Uterus (tissue), 4 donors: ENCODE measurements around the gene NID2. TPM values are rescaled to one million over a fixed set of nuclear protein-coding genes. Genes with fewer than 3 reads are reported as not detected.

Experiments used
- DNase-seq, 2 donors: peaks; one replicate each; pipeline ENCODE4 v3.0.0-alpha.2; 2019 to 2020
- H3K27ac ChIP-seq, 2 donors: fragments of 200-600 bp; sonication (generic); 1 replicate in 1 of 2; 2 replicates in 1 of 2; pipeline ENCODE4 v1.5.1; 2016 to 2018
- H3K27me3 ChIP-seq, 2 donors: fragments of 200-600 bp; sonication (generic); one replicate each; pipeline ENCODE4 v1.5.1; 2018 to 2019; ENCODE audit warnings: control low read depth in 1 of 2
- H3K36me3 ChIP-seq, 2 donors: fragments of 200-600 bp; sonication (generic); one replicate each; pipeline ENCODE4 v1.5.1; 2019; ENCODE audit warnings: control low read depth in 1 of 2
- H3K4me1 ChIP-seq, 2 donors: fragments of 200-600 bp; sonication (generic); one replicate each; pipeline ENCODE4 v1.5.1; 2018 to 2019; ENCODE audit warnings: control low read depth in 1 of 2
- H3K4me3 ChIP-seq, 2 donors: fragments of 200-600 bp; sonication (generic); 1 replicate in 1 of 2; 2 replicates in 1 of 2; pipeline ENCODE4 v1.5.1; 2018 to 2019; ENCODE audit warnings: mild to moderate bottlenecking in 1 of 2
- H3K9me3 ChIP-seq, 2 donors: fragments of 200-600 bp; sonication (generic); one replicate each; pipeline ENCODE4 v1.5.1; 2019; ENCODE audit warnings: control low read depth in 1 of 2
- POLR2A ChIP-seq, 2 donors: fragments of 450-650 bp; IDR thresholded peaks; one replicate each; pipeline ENCODE4 v1.6.1; 2016; ENCODE audit warnings: antibody characterized with exemption in 2 of 2, mild to moderate bottlenecking in 1 of 2, moderate library complexity in 1 of 2
- intact Hi-C: fragments of 100-400 bp; cut with DNase I; formaldehyde crosslinking; loops from one replicate; pipeline ENCODE4 v1.15.1; 2023; ENCODE audit warnings: low total_unique reads
- total RNA-seq, 4 donors: library from RNA; depleted of rRNA in 3 of 4; stranded (reverse); fragments of >200 nt in 3 of 4; gene quantifications; one replicate each; pipeline versions ENCODE4 v1.1.0 to v1.2.4, GENCODE V29; 2014 to 2023
- TF ChIP-seq, protein P1 (sequence below), 4 experiments: fragments of 200-600 bp in 2 of 4; fragments of 450-650 bp in 2 of 4; sonication (generic) in 2 of 4; IDR thresholded peaks; one replicate each; pipeline ENCODE4 v1.5.1; 2016 to 2019; ENCODE audit warnings: antibody characterized with exemption in 4 of 4, mild to moderate bottlenecking in 2 of 4, moderate library complexity in 1 of 4
- donor health status: DM: yes; HTN: yes; CAD: no.

The NID2 gene
- total RNA-seq, 4 donors from 2014 or later: 8.2 to 92.6 (median 32.4) TPM

DNA sequence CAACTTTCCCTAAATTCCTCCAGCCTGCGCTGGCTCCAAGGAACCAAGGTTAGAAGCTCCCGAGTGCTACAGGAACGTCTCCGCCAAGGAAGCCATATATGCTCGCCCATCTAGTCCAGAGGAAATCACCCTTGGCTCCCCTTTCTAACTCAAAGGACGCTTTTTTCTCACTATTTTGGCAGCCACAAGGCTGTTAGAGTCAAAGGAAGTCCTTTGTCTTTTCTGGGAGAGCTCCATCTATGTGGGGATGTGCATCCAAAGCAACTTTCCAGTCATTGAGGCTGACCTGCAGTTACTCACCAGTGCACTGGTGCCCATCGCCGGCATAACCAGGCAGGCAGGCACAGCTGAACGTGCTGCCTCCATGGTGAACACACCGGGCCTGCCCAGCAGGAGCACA is 42.0 kb downstream of the NID2 start:
- TF ChIP-seq, protein P1, sequence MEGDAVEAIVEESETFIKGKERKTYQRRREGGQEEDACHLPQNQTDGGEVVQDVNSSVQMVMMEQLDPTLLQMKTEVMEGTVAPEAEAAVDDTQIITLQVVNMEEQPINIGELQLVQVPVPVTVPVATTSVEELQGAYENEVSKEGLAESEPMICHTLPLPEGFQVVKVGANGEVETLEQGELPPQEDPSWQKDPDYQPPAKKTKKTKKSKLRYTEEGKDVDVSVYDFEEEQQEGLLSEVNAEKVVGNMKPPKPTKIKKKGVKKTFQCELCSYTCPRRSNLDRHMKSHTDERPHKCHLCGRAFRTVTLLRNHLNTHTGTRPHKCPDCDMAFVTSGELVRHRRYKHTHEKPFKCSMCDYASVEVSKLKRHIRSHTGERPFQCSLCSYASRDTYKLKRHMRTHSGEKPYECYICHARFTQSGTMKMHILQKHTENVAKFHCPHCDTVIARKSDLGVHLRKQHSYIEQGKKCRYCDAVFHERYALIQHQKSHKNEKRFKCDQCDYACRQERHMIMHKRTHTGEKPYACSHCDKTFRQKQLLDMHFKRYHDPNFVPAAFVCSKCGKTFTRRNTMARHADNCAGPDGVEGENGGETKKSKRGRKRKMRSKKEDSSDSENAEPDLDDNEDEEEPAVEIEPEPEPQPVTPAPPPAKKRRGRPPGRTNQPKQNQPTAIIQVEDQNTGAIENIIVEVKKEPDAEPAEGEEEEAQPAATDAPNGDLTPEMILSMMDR (IDR thresholded peaks at IDR 0.05): no peak
- no peak for TF ChIP-seq POLR2A (IDR thresholded peaks at IDR 0.05)
- Histone ChIP-seq H3K4me1 (no peaks in the 10 kb centered on the region), H3K27me3 (no peaks in the 10 kb centered on the region), H3K36me3 (no peaks in the 10 kb centered on the region), H3K27ac (no peak overlapping the region), H3K9me3 (no peaks in the 10 kb centered on the region), H3K4me3 (no peak overlapping the region)
- intact Hi-C loops: no loop called here
- DNase-seq: no peak

DNA sequence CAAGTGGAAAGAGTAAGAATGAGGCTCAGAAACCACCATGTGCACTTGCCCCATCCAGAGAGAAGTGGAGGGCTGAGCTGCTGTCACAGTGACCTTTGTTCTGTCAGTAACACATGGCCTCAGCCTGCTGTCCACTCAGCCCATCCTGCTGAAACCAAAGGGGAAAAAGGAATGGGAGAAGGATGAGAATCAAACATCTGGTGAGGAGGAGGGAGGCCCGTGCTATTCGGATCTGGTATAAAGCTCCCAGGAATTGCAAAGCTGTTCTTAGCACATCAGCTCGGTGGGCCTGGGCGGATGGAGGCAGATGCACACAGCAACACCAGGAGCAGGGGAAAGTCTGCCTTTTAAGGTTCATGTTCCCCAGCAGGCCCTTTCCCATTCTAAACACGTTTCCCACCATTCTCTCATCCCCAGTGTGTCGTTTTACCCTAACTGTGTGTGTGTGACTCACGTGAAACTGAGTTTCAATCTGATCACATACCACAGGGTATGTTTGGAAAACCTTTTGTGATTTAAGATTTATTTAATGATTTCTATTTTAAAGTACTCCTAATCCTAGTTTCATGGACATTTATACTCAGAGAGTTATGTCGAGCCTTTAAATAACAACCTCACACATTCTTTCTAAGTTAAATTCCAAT is 42.7 kb downstream of the NID2 start:
- intact Hi-C loops: no loop called here
- Histone ChIP-seq H3K27me3 (no peaks in the 10 kb centered on the region), H3K36me3 (no peaks in the 10 kb centered on the region), H3K4me3 (no peak overlapping the region), H3K9me3 (no peaks in the 10 kb centered on the region), H3K4me1 (no peaks in the 10 kb centered on the region), H3K27ac (peak overlapping the region in 1 of 2 donors; percentile 38)
- no peak for DNase-seq
- TF ChIP-seq, protein P1 (IDR thresholded peaks at IDR 0.05): no peak
- TF ChIP-seq POLR2A (IDR thresholded peaks at IDR 0.05): no peak

DNA sequence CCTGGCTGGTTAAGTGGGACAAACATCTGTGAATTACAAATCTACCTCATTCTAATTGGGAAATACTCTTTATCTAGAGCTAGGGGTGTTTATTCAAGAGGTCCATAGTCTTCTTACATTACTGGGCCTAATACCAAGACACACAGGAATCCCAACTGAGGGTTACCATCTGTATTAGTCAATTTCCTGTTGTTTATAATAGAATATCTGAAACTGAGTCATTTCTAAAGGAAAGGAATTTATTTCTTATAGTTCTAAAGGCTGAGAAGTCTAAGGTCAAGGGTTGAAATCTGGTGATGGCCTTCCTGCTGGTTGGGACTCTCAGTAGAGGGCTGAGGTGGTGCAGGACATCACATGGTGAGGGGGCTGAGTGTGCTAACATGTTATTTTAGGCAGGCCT is 43.5 kb downstream of the NID2 start:
- Histone ChIP-seq H3K4me1 (no peaks in the 10 kb centered on the region), H3K27me3 (no peaks in the 10 kb centered on the region), H3K4me3 (no peak overlapping the region), H3K27ac (peak overlapping the region in 1 of 2 donors; percentile 38), H3K9me3 (no peaks in the 10 kb centered on the region), H3K36me3 (no peaks in the 10 kb centered on the region)
- TF ChIP-seq, protein P1 (IDR thresholded peaks at IDR 0.05): no peak
- TF ChIP-seq POLR2A (IDR thresholded peaks at IDR 0.05): no peak
- DNase-seq: no peak
- intact Hi-C loops: no loop called here

DNA sequence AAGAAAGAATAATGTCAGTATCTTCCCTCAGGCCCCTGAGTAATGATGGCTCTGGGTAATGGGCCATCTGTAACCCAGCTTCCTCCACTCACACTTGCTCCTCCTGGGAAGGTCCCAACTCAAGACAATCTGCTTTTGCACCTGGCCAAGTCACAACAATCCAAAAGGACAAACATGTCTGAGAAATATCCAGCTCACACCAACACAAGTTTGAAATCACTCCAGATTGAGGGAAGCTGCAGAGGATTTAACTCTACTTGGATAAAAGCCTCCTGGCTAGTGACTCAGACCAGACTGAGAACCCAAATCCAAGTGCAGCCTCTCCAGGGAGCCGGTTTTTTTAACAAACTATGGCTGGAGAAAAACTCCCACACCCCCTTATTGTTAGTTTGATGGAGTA is 45.3 kb downstream of the NID2 start:
- Histone ChIP-seq H3K4me1 (no peaks in the 10 kb centered on the region), H3K27ac (no peak overlapping the region), H3K9me3 (no peaks in the 10 kb centered on the region), H3K4me3 (no peak overlapping the region), H3K36me3 (no peaks in the 10 kb centered on the region), H3K27me3 (no peaks in the 10 kb centered on the region)
- peak; percentile 35 to 49 for DNase-seq
- intact Hi-C loops: no loop called here
- TF ChIP-seq, protein P1 (IDR thresholded peaks at IDR 0.05): no peak
- TF ChIP-seq POLR2A (IDR thresholded peaks at IDR 0.05): no peak

DNA sequence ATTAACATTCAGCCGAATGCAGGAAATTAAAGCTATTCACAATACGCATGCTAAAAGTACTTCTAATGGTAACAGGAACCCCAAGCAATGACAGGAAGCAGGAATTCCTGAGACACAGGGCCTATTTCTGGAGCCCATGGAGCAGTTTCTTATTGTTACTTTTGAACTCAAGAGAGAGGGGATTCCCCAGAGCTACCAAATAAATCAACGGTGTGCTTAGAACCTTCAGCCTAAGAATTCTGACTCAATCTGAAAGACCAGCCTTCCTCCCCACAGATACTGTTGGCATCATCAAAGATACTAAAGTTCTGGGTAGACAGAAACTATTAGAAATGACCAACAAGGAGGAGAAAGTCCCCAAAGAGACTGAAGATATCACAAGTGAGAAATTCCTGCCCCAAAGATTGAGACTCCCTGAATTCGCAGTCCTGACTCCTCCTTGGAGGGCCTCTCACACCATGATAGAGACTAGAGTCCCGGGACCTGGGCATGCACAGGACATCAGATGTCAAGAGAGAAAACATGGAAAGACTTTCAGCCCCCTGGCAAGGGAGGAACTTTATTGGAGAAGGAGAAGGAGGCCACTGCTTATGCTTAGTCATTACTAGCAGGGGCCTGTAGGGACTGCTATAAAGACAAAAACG is 46.8 kb downstream of the NID2 start:
- no peaks in the 10 kb centered on the region for H3K4me1 ChIP-seq

More for the DNA sequence above, 46.8 kb downstream of the NID2 start:
- intact Hi-C loops: no loop called here
- Histone ChIP-seq H3K27me3 (no peaks in the 10 kb centered on the region), H3K4me3 (no peak overlapping the region), H3K9me3 (no peaks in the 10 kb centered on the region), H3K27ac (peak overlapping the region in 1 of 2 donors; percentile 6), H3K36me3 (no peaks in the 10 kb centered on the region)
- TF ChIP-seq POLR2A (IDR thresholded peaks at IDR 0.05): no peak
- TF ChIP-seq, protein P1 (IDR thresholded peaks at IDR 0.05): no peak
- no peak for DNase-seq
